Smooth muscle cell (in vitro differentiated cells): ENCODE results near the gene CTDP1. TPM values are rescaled to one million over a fixed set of nuclear protein-coding genes. Genes with fewer than 3 reads are reported as not detected.
A peak's percentile ranks its signal among the peaks of the same experiment; 100 is the strongest.

Experiments used
- DNase-seq: peaks from one replicate; lab custom pipeline; 2025; ENCODE audit not compliant: unreplicated experiment; lab: John Stamatoyannopoulos, UW
- H2AFZ ChIP-seq: fragments of 200-600 bp; sonication (generic); 2 replicates; pipeline ENCODE4 v1.6.0; 2016; ENCODE audit warnings: antibody characterized with exemption, low read depth, mild to moderate bottlenecking
- H3F3A ChIP-seq: fragments of 200-600 bp; sonication (generic); 2 replicates; pipeline ENCODE4 v1.6.0; 2017; ENCODE audit warnings: antibody characterized with exemption, low read depth
- H3K27ac ChIP-seq: fragments of 200-600 bp; sonication (generic); 2 replicates; pipeline ENCODE4 v1.5.1; 2016; ENCODE audit warnings: low read depth, mild to moderate bottlenecking
- H3K27me3 ChIP-seq: fragments of 200-600 bp; sonication (generic); 2 replicates; pipeline ENCODE4 v1.6.1; 2016; ENCODE audit warnings: low read depth, mild to moderate bottlenecking
- H3K36me3 ChIP-seq: fragments of 200-600 bp; sonication (generic); 2 replicates; pipeline ENCODE4 v1.5.1; 2016; ENCODE audit warnings: low read depth
- H3K4me1 ChIP-seq: fragments of 200-600 bp; sonication (generic); 2 replicates; pipeline ENCODE4 v1.5.1; 2016; ENCODE audit warnings: low read depth
- H3K4me2 ChIP-seq: fragments of 200-600 bp; sonication (generic); 2 replicates; pipeline ENCODE4 v1.6.0; 2016; ENCODE audit warnings: mild to moderate bottlenecking
- H3K4me3 ChIP-seq: fragments of 200-600 bp; sonication (generic); 2 replicates; pipeline ENCODE4 v1.5.1; 2016; ENCODE audit warnings: mild to moderate bottlenecking
- H3K79me2 ChIP-seq: fragments of 200-600 bp; sonication (generic); 2 replicates; pipeline ENCODE4 v1.6.0; 2016; ENCODE audit warnings: low read depth, mild to moderate bottlenecking
- H3K9ac ChIP-seq: fragments of 200-600 bp; sonication (generic); 2 replicates; pipeline ENCODE4 v1.6.0; 2016; ENCODE audit warnings: low read depth
- H3K9me3 ChIP-seq: fragments of 200-600 bp; sonication (generic); replicated peaks from 2 replicates; pipeline ENCODE4 v1.5.1; 2016; ENCODE audit warnings: low read depth
- H4K20me1 ChIP-seq: fragments of 200-600 bp; sonication (generic); 2 replicates; pipeline ENCODE4 v1.6.0; 2016; ENCODE audit warnings: low read depth
- CTCF ChIP-seq: fragments of 200-600 bp; sonication (generic); IDR thresholded peaks from 2 replicates; pipeline ENCODE4 v1.5.1; 2017; ENCODE audit warnings: borderline replicate concordance, mild to moderate bottlenecking, antibody characterized with exemption; ENCODE audit not compliant: insufficient read depth, poor library complexity, severe bottlenecking
- whole genome bisulfite sequencing: methylation state at CpG from one replicate; pipeline ENCODE4 v1.1.7; 2016; ENCODE audit warnings: low lambda C conversion rate; 5-methylcytosine and 5-hydroxymethylcytosine counted together
- polyA plus RNA-seq: library from polyadenylated mRNA; unstranded; fragments of >200 nt; fragmentation: Nextera tagmentation; extraction: Ambion mirVana; gene quantifications from 2 replicates; pipeline ENCODE4 v1.2.1, GENCODE V29; 2016
- total RNA-seq: library from RNA; depleted of rRNA; stranded (reverse); fragments of >200 nt; gene quantifications from 2 replicates; pipeline ENCODE4 v1.2.3, GENCODE V29; 2014

CTDP1 gene
- total and polyA plus RNA-seq, 2 experiments from 2014 or later = 14.1 to 18.4 TPM

DNA sequence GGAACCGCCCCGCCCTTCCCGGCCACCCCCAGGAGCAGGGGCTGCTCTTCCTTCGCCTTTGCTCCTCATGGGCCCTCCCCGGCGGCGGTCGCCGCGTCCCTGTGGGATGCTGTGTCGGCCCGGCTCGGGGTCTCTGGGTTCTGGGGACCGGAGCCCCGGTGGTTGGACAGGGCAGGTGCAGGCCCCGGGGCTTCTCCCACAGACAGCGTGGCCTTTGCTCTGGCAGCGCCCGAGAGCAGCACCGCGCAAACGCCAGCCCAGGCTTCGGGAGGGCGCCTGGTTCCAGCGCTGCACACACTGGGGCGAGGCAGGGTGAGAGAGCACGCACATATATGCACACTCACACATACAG is 109.1 kb downstream of the CTDP1 start:
- Histone ChIP-seq H4K20me1 (no peaks in the 10 kb centered on the region), H3K4me1 (no peaks in the 10 kb centered on the region), H3K27me3 (peaks cover 39% of the 10 kb centered on the region), H3K9me3 (no peaks in the 10 kb centered on the region), H3K36me3 (no peaks in the 10 kb centered on the region), H3K27ac (no peak overlapping the region), H2AFZ (no peak overlapping the region), H3K4me2 (peak overlapping the region; percentile 80), H3F3A (no peaks in the 10 kb centered on the region), H3K9ac (no peak overlapping the region), H3K79me2 (no peaks in the 10 kb centered on the region), H3K4me3 (no peak overlapping the region)
- TF ChIP-seq CTCF = peak; percentile 5
- WGBS = 74% methylated on average over 10 of the region's 27 CpGs
- no peak for DNase-seq

DNA sequence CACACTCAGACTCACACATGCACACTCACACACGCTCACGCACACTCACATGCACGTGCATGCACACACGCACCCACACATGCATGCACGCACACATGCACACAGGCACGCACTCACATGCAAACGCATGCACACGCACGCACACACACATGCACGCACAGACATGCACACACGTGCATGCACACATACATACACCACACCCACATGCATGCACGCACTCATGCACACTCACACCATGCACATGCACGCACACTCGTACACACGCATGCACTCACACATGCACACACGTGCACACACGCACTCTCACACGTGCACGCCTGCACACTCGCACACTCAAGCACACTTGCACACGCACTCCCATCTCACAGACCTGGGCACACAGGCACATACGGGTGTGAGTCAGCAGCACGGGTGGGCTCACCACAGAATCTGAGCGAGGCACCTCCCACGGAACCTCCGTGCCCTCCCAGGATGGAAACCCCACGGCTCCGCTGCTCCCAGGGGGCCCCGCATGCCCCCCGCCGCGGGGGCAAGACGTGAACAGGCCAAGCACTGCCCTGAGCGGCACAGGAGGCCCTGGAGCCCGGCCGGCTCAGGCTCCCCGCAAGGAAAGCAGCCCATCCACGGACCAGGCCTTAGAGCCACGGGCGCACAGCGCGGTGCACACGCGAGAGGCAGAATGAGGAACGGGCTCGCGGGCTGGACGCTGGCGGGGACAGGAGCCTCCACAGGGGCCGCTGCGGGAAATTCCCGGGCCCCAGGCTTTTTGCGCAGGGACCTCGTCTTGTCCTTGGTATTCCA is 109.7 kb downstream of the CTDP1 start:
- Histone ChIP-seq H3K27ac (no peak overlapping the region), H3K27me3 (peaks cover 39% of the 10 kb centered on the region), H3K4me3 (no peak overlapping the region), H4K20me1 (no peaks in the 10 kb centered on the region), H3K9ac (no peak overlapping the region), H3K9me3 (no peaks in the 10 kb centered on the region), H2AFZ (no peak overlapping the region), H3F3A (no peaks in the 10 kb centered on the region), H3K36me3 (no peaks in the 10 kb centered on the region), H3K4me2 (no peak overlapping the region), H3K4me1 (no peaks in the 10 kb centered on the region), H3K79me2 (no peaks in the 10 kb centered on the region)
- 94% methylated on average over 47 of the region's 54 CpGs for WGBS
- no peak for DNase-seq
- no peak for TF ChIP-seq CTCF

GRCh38 chr18:79789901-79790890 is 110.6 kb downstream of the CTDP1 start:
- Histone ChIP-seq H4K20me1 (no peaks in the 10 kb centered on the region), H3K9me3 (no peaks in the 10 kb centered on the region), H3K79me2 (no peaks in the 10 kb centered on the region), H3K36me3 (no peaks in the 10 kb centered on the region), H3F3A (no peaks in the 10 kb centered on the region), H3K27me3 (peaks cover 38% of the 10 kb centered on the region), H3K4me3 (no peak overlapping the region), H3K4me1 (no peaks in the 10 kb centered on the region), H2AFZ (no peak overlapping the region), H3K9ac (no peak overlapping the region), H3K4me2 (no peak overlapping the region), H3K27ac (no peak overlapping the region)
- TF ChIP-seq CTCF = no peak
- WGBS = 89% methylated on average over 45 of the region's 46 CpGs
- DNase-seq = no peak
